HuH-7.5 (cell line): ENCODE data around the gene IFIT1.
"Not testable (repeated sequence)": the region's sequence is repeated elsewhere in the genome, so short reads cannot be mapped to it uniquely, and the experiment has no call there.

Source experiments
- DNase-seq: peaks from one replicate; pipeline ENCODE4 v3.0.0; 2011; ENCODE audit warnings: low spot score

Gene IFIT1

GRCh38 chr10:89431977-89432376 is 39.6 kb downstream of the IFIT1 start:
- DNase-seq: no peak

- no peak for DNase-seq
Measured at GRCh38 chr10:89438525-89438924, 46.1 kb downstream of the IFIT1 start.

- no peak for DNase-seq
Measured at GRCh38 chr10:89440226-89441009, 48.0 kb downstream of the IFIT1 start.

- DNase-seq: no peak
Measured at GRCh38 chr10:89442289-89442688, 49.9 kb downstream of the IFIT1 start.

- DNase-seq: not testable (repeated sequence)
Measured at GRCh38 chr10:89444819-89445218, 52.4 kb downstream of the IFIT1 start.

GRCh38 chr10:89450901-89451300 is 58.5 kb downstream of the IFIT1 start:
- no peak for DNase-seq

GRCh38 chr10:89452193-89452592 is 59.8 kb downstream of the IFIT1 start:
- DNase-seq: no peak

- DNase-seq: no peak
Measured at GRCh38 chr10:89454561-89455347, 62.3 kb downstream of the IFIT1 start.
